ENCODE data around the gene GIGYF2.
"Not testable (repeated sequence)": the region's sequence is repeated elsewhere in the genome, so short reads cannot be mapped to it uniquely, and the experiment has no call there.

The GIGYF2 gene

DNA sequence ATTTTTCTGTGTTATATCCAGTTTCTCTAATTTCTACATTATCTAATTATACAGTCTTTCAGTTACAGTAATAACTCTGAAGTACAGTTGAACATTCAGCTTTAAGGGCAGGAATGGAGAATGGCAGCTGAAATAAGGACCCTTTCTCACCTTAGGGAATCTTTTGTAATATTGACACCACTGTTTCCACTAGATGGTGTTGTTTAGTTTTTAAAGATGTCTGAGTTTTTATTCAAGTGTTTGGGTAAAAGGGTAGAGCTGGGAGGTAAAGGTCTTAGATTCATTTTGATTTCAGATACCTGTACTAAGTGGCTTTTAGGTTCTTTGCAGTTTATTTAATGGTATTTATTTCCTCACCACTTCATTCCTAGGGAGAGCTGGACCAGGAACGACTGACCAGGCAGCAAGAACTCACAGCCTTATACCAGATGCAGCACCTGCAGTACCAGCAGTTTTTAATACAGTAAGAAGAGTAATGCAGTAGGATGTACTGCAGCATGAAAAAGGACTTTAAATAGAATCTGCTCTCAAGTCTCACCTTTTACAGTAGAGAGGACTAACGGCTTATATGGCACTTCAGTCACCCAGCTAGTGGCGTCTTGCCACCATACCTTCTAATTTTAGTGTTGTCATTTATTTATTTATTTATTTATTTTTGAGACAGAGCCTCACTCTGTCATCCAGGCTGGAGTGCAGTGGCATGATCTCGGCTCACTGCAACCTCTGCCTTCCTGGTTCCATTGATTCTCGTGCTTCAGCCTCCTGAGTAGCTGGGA is 112.4 kb downstream of the GIGYF2 start:
- DNase-seq (ENCODE audit: low read depth), result no peak

DNA sequence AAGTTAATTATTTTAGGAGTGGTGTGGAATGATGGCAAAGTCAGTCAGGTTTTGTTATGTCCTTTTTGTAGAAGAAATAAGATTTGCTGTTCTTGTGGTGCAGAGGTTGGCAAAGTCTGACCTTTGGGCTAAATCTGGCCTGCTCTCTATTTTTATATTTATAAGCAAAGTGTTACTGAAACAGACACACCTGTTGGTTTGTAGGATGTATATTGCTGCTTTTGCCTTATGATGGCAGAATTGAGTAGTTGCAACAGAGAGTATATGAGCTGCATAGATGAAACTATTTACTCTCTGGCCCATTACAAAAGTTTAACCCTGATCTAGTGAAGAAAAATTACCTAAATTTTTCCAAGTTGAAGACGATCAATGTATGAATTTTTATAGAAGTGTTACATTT is 113.3 kb downstream of the GIGYF2 start:
- no peak for DNase-seq (ENCODE audit: low read depth)

DNA sequence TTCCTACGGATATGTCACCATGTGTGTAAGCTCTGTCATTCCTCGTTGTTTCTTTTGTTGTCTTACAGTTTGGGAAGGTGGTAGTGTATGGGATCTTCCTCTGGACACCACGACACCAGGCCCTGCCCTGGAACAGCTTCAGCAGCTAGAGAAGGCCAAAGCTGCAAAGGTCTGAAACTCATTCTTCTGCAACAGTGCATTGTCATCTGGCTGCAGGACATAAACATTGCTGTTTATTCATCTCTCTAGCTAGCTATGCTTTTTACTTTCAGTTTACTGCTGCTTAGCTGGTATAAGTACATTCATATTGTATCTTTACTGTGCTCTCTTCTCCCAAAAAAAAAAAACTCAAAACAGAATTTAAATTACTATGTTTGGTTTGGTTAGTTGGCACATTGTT is 118.4 kb downstream of the GIGYF2 start:
- DNase-seq (ENCODE audit: low read depth), result peak; percentile 23

DNA sequence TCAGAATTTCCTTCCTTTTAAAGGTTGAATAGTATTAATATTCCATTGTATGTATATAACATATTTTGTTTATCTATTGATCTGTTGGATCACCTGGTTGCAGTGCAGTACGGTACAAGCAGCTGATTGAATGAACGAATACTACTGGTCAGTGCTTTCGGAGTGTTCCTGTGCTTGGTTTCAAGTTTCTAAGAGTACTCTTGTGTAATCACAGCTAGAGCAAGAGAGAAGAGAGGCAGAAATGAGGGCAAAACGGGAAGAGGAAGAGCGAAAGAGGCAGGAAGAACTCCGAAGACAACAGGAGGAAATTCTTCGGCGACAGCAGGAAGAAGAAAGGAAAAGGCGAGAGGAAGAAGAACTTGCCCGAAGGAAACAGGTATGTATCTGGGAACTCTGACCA is 119.5 kb downstream of the GIGYF2 start:
- no peak for DNase-seq (ENCODE audit: low read depth)

DNA sequence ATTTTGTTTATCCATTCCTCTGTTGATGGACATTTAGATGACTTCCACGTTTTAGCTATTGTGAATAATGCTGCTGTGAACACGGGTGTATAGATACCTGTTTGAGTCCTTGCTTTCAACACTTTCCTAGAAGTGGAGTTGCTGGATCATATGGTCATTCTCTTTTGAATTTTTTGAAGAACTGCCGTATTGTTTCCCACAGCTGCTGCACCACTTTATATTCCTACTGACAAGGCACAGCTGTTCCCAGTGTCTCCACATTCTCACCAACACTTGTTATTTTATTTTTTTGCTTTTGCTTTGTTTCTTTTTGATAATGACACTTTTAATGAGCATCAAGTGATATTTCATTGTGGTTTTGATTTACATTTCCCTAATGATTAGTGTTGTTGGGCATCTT is 120.6 kb downstream of the GIGYF2 start:
- no peak for DNase-seq (ENCODE audit: low read depth)

DNA sequence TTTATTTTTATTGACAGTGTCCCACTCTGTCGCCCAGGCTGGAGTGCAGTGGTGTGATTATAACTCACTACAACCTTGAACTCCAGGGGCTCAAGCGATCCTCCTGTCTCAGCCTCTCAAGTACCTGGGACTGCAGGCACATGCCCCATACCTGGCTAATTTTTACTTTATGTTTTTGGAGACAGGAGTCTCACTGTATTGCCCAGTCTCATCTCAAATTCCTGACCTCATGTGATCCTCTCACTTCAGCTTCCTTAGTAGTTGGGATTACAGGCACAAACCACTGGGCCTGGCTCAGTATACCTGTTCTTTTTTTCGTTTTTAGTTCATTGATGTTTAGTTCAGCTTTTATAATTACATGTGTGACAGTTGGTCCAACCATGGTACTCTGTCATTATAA is 132.9 kb downstream of the GIGYF2 start:
- no peak for DNase-seq (ENCODE audit: low read depth)

DNA sequence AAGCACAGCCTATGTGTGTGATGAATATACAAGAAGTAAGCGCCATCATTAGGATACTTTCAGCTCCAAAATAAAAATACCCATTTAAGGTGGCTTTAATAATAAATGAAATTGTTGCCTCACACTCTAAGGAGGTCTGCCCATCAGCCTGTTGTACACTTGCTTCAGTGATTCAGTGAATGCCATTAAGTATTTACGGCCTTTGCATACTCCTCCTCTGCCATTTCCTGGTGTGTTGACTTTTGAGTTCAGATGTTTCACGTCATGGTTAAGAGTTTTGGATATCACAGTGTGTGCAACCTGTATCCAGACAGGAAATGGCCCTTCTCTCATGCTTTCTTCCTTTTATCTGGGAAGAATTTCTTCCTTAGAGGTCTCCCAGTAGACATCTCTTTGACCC is 134.4 kb downstream of the GIGYF2 start:
- no peak for DNase-seq (ENCODE audit: low read depth)

DNA sequence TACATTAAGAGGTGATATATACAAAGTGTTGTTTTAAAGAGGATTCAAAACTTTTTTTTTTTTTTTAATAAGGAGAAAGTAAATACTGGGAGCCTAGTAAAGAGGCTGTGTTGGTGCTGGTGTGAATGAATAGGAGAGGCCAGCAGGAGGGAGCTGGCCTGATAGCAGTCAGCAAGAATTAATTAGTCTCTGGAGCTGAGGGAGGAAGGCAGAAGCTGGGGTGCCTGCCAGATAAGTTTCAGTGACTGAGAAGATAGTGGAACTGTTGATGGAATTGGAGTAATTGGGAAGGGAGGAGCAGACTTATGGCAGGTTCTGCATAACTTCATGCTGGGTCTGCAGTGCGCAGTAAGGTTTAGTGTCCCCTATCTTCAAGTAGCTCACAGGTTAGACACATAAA is 136.7 kb downstream of the GIGYF2 start:
- no peak for DNase-seq (ENCODE audit: low read depth)

DNA sequence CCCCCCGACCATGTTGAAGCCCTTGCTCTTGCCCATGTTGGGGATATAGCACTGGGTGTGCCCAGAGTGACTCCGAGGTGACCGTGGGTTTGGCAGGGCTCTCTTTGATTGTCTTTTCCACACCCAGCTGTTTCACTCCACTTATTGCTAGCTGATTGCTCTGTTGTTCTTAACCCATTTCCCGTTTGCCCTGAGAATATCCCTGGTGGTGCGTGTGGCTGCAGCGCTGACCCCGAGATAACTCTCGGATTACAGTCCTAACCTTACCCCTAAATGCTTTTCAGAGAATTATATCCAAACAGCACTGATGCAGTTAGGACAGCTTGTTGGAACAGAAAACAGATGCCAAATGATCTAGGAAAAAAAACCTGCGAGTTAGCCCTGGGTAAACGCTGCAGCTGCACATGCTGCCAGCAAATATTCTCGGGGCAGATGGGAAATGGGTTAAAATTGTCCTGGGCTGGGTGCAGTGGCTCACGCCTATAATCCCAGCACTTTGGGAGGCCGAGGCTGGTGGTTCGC is 138.6 kb downstream of the GIGYF2 start:
- no peak for DNase-seq (ENCODE audit: low read depth)

DNA sequence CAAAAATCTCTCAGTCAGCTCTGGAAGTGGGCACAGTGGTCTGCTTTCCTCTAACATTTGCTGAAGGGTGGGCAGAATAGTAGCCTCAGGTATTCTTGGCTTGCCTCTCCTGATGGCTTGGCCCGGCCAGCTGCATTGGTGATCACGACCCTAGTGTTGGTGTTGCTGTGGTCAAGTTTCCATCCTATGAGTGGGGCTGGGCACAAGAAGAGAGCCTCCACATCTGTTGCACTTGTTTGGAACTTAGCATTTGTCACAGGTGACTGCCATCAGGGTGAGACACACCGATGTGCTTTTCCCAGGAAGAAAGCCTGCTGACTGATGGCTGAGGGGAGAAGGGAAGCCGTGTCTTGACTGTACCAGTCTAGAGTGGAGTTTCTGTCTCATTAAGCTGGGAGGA is 139.8 kb downstream of the GIGYF2 start:
- DNase-seq (ENCODE audit: low read depth), result no peak

DNA sequence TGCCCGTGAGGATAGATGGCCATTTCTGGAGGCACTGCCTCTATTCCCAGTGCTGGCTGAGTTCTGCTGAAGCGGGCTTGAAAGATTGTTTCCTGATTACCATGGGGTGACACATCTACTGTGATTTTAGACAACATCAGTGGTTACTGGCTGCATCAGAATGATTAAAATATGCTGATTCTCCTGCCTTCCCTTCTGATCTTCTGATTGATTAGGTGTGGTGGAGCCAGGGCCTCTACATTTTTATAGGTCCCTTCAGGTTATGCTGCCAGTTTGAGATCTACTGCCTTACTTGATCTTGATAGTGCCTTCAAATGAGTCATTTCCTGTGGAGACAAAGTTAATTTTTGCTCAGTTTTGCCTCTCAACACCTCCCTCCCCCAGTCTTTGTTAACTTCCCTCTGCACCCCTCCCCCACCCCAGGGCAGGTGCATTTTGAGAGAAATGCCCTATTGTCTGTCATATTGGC is 141.3 kb downstream of the GIGYF2 start:
- no peak for DNase-seq (ENCODE audit: low read depth)

DNA sequence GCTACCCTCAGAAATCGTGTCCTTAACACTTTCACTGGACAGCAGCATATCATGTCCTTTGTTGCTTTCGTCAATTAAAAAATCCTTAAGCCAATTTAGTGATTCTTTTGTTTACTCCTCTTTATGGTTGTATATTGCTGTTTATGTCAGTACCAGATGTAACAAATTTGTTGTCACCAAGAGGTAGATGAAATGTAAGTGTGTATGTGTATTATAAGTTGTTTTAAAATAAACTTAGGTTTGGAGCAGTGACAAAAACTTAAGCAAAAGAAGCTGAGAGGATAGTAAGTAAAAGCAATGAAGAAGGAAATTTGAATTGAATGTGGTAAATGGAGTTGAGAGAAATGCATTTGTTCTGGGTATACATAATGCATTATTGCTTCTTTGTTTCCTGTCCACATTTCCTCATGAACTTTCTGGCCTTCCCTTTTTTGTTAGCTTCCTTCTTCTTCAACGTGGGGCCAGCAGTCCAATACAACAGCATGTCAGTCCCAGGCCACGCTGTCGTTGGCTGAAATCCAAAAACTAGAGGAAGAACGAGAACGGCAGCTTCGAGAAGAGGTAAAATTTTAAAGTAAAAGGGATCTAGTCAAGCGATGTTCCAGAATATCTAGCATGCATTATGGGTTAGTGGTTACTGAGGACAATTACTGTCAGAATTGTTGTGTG is 142.4 kb downstream of the GIGYF2 start:
- no peak for DNase-seq (ENCODE audit: low read depth)

DNA sequence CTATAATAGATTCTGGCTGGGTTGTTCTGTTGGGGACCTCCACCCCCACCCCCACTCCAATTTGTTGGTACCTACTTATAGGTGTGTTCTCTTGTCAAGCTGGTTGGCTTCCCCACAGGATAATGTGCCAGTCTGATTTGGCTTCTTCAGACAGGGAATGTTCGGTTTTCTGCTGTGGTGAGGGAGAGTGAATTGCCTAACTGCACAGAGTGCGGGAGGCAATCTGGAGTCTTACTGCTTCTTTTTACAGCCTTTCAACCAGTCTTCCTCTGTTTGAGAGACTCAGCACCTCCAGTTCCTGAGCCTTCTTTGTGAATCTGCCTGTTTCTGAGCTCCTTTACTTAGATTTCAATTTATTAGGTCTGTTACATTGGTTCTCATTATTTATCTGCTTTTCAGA is 145.6 kb downstream of the GIGYF2 start:
- no peak for DNase-seq (ENCODE audit: low read depth)

DNA sequence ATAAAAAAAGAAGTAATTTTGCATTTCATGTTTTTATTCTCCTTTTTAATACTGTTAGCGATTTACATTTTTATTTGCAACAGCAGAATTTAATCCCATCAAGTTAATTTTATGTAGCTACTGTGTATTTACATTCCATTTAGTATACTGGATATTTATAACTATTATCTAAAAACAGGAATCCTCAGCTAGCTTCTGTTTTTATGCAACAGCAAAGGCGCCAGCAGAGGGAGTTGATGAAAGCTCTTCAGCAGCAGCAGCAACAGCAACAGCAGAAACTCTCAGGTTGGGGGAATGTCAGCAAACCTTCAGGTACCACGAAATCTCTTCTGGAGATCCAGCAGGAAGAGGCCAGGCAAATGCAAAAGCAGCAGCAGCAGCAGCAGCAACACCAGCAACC is 146.7 kb downstream of the GIGYF2 start:
- no peak for DNase-seq (ENCODE audit: low read depth)

DNA sequence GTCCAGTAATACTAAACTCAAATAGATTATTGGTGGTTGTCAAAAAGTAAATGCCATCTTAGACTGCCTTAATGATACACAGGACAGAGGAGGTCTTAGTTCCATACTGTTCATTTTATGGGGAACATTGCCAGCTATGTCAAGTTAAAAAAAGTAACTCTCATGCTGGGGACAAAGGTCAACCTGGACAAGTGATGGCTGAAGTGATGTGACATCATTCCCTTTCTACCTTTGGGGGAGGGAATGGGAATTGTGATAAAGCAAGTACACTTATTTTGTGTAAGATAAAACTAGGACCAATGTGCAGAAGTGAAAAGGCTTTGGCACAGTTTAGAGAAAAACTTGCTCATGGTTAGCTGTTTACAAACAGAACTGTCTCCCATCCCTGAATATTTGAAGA is 148.9 kb downstream of the GIGYF2 start:
- no peak for DNase-seq (ENCODE audit: low read depth)

DNA sequence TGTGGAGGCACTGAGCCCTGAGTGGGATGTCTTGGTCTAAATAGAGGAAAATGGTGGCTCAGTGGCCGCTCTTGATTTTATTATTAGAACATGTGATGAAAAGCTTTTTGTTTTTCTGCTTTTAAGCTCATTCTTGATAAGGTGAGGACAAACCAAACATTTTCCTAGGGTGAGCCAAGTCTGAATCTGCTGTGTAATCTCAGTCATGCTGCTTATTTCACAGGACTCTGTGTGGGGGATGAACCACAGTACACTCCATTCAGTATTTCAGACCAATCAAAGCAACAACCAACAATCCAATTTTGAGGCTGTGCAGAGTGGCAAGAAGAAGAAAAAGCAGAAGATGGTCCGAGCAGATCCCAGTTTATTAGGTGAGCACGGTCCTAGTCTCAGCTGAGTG is 152.9 kb downstream of the GIGYF2 start:
- no peak for DNase-seq (ENCODE audit: low read depth)

DNA sequence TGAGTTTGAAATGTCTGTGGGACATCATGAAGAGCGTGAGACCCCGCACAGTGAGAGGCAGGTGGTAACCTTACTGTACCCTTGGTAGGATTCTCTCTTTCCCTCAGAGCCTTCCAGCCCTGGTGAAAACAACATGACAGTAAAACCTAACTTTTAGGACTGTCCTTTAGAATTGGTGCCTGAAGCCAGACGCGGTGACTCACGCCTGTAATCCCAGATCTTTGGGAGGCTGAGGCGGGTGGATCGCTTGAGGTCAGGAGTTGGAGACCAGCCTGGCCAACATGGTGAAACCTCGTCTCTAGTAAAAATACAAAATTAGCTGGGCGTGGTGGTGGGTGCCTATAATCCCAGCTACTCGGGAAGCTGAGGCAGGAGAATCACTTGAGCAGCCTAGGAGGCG is 154.9 kb downstream of the GIGYF2 start:
- not testable (repeated sequence) for DNase-seq (ENCODE audit: low read depth)

DNA sequence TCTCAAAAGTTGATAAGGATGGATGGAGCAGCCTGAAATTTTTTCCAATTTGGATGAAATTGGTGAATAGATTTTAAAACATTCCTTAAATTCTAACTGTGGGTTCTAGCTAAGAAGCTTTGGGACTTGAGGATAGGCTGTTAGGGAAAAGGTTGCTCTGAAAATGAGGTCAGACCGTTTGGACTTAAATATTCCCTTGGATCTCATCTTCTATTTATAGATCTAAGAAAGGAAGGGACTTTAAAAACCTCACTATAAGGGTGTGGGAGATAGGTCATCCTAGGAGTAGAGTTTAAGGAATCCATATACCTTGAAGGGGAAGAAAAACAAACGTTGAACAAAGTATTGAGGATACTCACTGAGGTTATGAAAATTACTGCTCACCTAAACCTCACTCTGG is 155.5 kb downstream of the GIGYF2 start:
- no peak for DNase-seq (ENCODE audit: low read depth)

DNA sequence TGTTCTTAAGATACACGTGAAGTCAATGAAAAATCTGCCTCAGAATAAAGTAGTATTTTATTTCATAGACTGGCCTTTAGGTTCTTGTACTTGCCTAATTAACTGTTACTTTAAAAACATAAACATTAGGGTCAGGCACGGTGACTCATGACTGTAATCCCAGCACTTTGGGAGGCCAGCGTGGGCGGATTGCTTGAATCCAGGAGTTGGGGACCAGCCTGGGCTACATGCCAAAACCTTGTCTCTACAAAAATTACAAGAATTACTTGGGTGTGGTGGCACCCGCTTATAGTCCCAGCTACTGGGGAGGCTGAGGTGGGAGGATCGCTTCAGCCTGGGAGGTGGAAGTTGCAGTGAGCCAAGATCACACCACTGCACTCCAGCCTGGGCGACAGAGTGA is 157.0 kb downstream of the GIGYF2 start:
- peak; percentile 90 for DNase-seq (ENCODE audit: low read depth)

DNA sequence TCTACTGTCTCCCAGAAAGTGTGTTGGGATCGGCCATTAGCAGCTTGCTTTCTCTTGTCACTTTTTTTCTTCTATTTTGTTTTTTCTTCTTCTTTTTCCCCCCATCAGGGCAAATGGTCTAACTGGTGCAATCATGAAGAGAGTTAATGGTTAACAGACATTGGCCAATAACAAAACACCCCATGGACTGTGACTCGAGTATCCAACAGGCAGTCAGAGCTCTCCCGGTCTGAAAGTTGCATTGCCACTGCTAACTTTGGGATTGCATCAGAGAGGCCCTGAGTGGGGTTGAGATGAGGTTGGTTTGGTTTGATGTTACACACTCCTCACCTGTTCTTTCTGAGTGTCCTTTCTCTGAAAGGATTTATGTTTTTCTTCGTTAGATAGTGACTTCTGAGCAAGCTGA is 160.0 kb downstream of the GIGYF2 start:
- peak; percentile 30 for DNase-seq (ENCODE audit: low read depth)

DNA sequence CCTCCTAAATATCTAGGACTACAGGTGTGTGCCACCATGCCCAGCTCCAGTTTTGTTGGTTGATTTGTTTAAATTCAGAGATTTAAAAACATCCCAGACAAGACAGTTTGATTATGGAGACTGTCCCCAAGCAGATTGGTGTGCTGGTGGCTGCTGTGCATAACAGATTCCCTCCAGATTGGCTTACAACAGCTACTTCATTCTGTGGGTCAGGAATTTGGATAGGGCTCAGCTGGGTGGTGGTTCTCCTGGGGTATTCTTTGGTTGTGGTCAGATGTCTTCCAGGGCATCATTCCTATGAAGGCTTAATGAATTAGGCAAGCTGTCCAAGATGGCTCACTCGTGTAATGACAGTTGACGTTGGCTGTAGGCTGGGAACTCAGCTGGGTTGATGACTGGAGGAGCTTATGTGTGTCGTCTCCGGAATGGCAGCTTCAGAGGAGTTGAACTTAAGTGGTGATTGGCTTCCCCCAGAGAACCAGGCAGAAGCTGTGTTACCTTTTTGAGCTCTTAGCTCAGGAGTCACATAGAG is 162.3 kb downstream of the GIGYF2 start:
- DNase-seq (ENCODE audit: low read depth), result no peak

DNA sequence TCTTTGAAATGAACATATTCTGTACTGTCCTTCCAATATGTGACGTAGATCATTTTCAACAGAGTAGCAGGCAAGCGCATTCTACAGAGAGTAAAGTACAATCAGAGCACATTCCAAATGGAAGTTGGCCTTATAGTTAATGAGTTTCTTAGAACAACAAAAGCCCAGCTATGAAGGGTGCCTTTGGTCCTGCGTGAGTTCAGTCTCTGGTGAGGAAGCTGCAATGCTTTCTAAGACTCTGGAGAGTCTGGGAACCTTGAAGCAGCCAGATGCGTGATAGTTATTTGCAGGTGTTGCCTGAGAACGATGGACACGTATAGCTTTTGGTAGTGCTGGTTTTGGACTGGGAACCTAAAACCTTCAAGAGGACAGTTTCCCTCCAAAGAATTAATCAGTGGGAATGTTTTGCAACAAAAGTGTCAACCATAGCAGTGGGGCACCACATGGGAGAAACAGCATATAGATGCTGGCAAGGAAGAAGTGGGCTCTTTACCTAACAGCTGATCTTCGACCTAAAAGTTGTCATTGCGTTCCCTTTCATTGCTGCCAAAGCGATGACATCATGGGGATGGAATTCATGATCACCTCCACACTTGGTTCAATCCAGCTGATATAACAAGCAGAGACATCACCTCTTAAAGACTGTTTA is 163.6 kb downstream of the GIGYF2 start:
- DNase-seq (ENCODE audit: low read depth), result no peak

DNA sequence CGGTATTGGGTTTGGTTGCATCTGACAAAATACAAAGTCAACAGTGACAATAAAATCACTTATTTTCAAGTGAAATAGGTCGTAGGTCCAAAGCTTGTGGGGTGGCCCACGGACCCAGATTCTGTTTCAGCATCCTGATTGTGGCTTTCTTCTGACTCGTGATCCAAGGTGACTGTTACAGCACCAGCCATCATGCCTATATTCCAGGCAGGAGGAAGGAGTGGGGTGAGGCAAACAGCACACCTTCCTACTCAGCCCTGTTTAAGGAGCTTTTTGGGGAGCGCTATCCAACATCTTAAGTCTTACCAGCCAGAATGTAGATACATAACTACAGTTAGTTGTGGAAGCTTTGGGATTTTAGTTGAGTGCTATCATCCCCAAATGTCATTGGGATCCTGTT is 164.2 kb downstream of the GIGYF2 start:
- DNase-seq (ENCODE audit: low read depth), result no peak
